NCI-H2029 treated with DMSO at 0.1 percent for 48 hours (cell line): ENCODE measurements around the gene MAPKAPK3.

ENCODE experiments used
- DNase-seq: peaks from one replicate; lab custom pipeline; 2025; lab: John Stamatoyannopoulos, UW

Gene MAPKAPK3

DNA sequence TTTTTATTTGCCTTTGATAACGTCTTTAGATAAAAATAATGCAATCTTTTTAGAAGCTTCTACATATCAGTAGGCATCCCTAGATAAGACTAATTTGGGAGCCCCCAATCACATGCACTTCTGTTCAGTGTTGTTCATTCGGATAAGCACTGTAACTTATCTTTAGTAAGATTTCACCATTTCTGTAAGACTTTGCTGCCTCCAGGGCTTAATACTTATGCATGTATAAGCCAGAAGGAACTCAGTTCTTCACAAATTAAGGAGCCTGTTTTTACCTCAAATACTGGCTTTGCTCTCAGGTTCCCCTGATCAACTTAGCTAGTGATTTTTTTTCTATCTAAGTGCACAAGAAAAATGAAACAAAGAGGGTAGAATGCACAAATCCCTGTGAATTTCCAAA, 78.1 kb downstream of the MAPKAPK3 start:
- no peak for DNase-seq

DNA sequence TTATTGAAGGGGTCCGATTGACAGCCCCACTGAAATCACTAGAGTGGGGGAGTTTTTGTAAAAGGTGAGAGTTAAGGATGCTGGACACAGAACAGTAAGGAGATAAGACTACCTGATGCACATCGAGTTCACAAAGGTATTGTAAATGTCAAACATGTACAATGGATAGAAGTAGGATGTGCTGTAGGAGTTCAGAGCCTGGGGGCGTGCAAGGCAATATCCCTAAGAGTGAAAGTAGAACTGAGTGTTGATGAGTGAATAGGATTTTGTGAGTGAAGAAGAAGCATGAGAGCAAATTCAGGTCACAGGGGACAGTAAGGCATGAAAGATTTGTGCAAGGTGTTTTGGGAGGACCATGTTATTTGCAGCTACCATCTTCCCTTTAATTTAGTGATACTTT, 79.3 kb downstream of the MAPKAPK3 start:
- no peak for DNase-seq

DNA sequence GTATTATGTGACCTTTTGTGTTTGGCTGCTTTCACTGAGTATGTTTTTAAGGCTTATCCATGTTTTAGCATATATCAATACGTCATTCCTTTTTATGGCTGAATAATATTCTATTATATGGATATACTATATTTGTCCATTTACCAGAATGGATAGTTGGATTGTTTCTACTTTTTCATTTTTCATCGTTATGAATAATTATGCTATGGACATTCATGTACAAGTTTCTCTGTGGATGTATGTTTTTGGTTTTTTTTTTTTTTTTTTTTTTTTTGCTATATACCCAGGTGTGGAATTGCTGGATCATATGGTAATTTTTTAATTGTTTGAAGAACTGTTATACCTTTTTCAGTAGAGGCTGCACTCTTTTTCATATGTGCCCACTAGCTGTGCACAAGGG, 81.3 kb downstream of the MAPKAPK3 start:
- DNase-seq = no peak
